ENCODE data around the gene NCR2.

The NCR2 gene

GRCh38 chr6:41331401-41332150 lies 3.8 kb upstream of the NCR2 start:
- DNase-seq, result no peak

GRCh38 chr6:41332241-41332640 lies 3.2 kb upstream of the NCR2 start:
- no peak for DNase-seq

GRCh38 chr6:41332842-41333736 lies 2.3 kb upstream of the NCR2 start:
- DNase-seq, result no peak

- no peak for DNase-seq
These were observed 847 bp upstream of the NCR2 start for GRCh38 chr6:41334482-41335040.

- no peak for DNase-seq
These were observed 535 bp downstream of the NCR2 start for GRCh38 chr6:41335943-41336342.

GRCh38 chr6:41336824-41337223 lies 1.4 kb downstream of the NCR2 start:
- no peak for DNase-seq

- DNase-seq, result no peak
These were observed 2.3 kb downstream of the NCR2 start for GRCh38 chr6:41337709-41338108.

- DNase-seq, result no peak
These were observed 3.3 kb downstream of the NCR2 start for GRCh38 chr6:41338659-41339058.

- no peak for DNase-seq
These were observed 6.2 kb downstream of the NCR2 start for GRCh38 chr6:41341580-41341979.

- no peak for DNase-seq
These were observed 6.8 kb downstream of the NCR2 start for GRCh38 chr6:41342241-41342640.

GRCh38 chr6:41343641-41344187 lies 8.3 kb downstream of the NCR2 start:
- no peak for DNase-seq

- DNase-seq, result no peak
These were observed 9.5 kb downstream of the NCR2 start for GRCh38 chr6:41344876-41345275.

GRCh38 chr6:41345901-41346300 lies 10.5 kb downstream of the NCR2 start:
- no peak for DNase-seq

- DNase-seq, result no peak
These were observed 11.0 kb downstream of the NCR2 start for GRCh38 chr6:41346441-41346840.

GRCh38 chr6:41347378-41348050 lies 12.1 kb downstream of the NCR2 start:
- DNase-seq, result no peak

GRCh38 chr6:41348934-41349333 lies 13.5 kb downstream of the NCR2 start:
- no peak for DNase-seq

GRCh38 chr6:41352396-41352795 lies 17.0 kb downstream of the NCR2 start:
- no peak for DNase-seq

GRCh38 chr6:41352907-41353306 lies 17.5 kb downstream of the NCR2 start:
- DNase-seq, result no peak

GRCh38 chr6:41353333-41353732 lies 17.9 kb downstream of the NCR2 start:
- no peak for DNase-seq

GRCh38 chr6:41355952-41356351 lies 20.5 kb downstream of the NCR2 start:
- DNase-seq, result no peak

- DNase-seq, result no peak
These were observed 21.4 kb downstream of the NCR2 start for GRCh38 chr6:41356825-41357224.

GRCh38 chr6:41358503-41358902 lies 23.1 kb downstream of the NCR2 start:
- no peak for DNase-seq

All from activated CD4-positive, alpha-beta T cell treated with anti-CD3 and anti-CD28 coated beads, Interleukin-2, amount 50 U/mL, for 1 hour (primary cell).